HG02973 (cell line): ENCODE results near the gene KDELR3.

Experiments
- ATAC-seq: cut with Tn5 transposase; IDR thresholded peaks from one replicate; pipeline ENCODE4 v1.9.1; 2021; ENCODE audit warnings: moderate library complexity; ENCODE audit not compliant: unreplicated experiment

The KDELR3 gene

GRCh38 chr22:38510416-38510970, 42.6 kb downstream of the KDELR3 start:
- ATAC-seq: no peak

GRCh38 chr22:38513063-38513462, 45.2 kb downstream of the KDELR3 start:
- no peak for ATAC-seq

DNA sequence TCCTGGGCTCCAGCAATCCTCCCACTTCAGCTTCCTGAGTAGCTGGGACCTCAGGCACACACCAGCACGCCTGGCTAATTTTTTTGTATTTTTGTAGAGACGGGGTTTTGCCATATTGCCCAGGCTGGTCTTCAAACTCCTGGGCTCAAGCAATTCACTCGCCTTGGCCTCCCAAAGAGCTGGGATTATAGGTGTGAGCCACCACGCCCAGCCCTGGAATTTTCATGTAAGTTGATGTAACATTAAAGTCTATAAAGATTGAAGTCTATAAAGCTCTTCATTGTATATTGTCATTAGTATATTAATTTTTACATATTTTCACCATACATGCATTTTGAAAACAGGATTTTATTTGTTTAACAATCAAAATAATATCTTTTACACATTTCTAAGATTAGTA, 50.7 kb downstream of the KDELR3 start:
- ATAC-seq: no peak

DNA sequence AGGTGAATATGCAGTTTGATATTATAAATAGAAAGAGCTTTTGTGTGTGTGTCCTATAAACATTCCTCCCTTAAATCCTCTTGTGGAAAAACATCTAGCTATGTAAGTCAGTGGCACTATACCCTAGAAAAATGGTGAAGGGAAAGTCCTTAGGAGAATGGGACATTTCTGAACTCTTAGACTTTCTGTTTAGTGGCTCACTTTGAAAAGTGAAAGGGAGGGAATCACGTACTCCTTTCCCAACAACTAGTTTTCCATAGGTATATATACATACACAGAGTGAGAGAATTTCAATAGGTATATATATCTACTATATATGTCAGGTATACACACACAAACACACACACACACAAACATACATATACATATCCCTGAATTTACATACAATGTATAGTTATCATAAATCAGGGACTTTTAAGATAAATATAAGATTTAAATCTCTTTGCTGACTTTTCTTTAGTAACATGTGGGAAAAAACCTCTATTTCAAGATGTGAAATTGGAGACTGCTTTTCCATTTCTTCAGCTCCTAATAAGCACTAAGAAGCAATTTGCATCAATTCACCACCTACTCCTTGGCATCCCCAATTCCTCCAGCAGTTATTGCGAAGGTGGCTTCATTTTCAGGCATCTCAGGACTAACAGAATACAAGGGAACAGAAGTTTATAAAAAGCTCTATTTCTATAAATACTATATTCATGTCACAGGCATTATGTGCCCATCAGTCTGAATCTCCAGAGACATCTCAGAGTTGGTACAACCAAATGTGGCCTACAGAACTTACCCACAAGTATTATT, 51.8 kb downstream of the KDELR3 start:
- no peak for ATAC-seq

GRCh38 chr22:38523029-38523428, 55.1 kb downstream of the KDELR3 start:
- no peak for ATAC-seq

- ATAC-seq: no peak
Observed at GRCh38 chr22:38523479-38523878, 55.6 kb downstream of the KDELR3 start.

DNA sequence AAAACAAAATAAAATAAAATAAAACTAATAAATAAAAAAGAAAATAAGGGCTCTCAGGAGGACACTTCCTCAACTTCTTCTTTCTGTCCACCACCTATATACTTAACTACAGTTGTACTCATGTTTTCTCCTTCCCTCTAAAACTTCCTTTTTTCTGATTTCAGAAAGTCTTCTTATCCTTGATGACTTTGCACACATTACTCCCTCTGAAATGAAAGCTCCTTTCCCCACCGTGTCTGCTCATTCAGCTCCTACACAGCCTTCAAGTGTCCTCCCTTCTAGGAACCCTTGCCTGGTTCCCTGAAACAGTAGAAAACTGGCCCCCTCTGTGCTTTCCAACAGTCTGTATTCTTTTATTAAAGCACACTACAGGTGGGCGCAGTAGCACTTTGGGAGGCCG, 56.5 kb downstream of the KDELR3 start:
- no peak for ATAC-seq

- no peak for ATAC-seq
Observed at GRCh38 chr22:38531251-38531938, 63.5 kb downstream of the KDELR3 start.
